Measurements from ENCODE around the gene NKX2-3.

Gene NKX2-3

GRCh38 chr10:99539120-99539519 is 6.4 kb downstream of the NKX2-3 start:
- no peak for DNase-seq (ENCODE audit: low read depth)

- no peak for DNase-seq (ENCODE audit: low read depth)
These were observed 7.1 kb downstream of the NKX2-3 start for GRCh38 chr10:99539820-99540219.

DNA sequence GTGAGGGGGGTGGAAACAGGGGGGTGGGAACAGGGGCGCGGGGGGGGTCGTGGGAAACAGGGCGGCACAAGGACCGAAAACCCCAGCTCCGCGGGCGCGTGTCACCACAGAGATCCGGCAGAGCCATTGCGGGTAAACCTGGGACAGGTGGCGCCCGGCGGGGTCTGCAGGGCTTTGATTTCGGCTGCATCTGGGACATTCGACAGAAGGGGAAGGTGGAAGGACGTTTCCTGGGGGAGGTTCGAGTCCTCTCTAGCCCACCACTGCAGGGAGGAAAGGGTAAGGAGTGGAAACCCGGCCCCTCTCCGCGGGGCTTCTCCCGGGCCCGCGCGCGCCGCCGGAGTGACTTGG is 7.5 kb downstream of the NKX2-3 start:
- no peak for DNase-seq (ENCODE audit: low read depth)

GRCh38 chr10:99540657-99541531 is 8.2 kb downstream of the NKX2-3 start:
- DNase-seq (ENCODE audit: low read depth): no peak

- DNase-seq (ENCODE audit: low read depth): no peak
These were observed 11.6 kb downstream of the NKX2-3 start for GRCh38 chr10:99544322-99544721.

GRCh38 chr10:99548041-99548530 is 15.3 kb downstream of the NKX2-3 start:
- peak; percentile 32 for DNase-seq (ENCODE audit: low read depth)

DNA sequence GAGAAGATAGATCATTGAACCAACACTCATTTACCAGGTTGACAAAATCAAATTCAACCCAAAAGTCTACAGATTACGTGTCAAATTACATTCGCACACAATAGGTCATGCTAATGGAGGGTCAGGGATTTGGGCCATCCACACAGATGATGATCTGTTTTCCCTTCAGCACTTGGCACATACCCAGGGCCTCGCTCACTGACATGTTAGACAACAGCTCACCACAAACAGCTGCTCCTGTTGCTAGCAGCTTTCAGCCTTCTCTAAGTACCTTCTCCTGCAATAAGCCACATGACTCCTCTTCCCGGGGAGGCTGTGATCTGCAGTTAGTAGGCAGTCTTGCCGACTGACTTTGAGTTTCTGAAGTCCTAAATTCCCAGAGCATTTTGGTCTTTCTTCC is 18.4 kb downstream of the NKX2-3 start:
- DNase-seq (ENCODE audit: low read depth): peak; percentile 60

DNA sequence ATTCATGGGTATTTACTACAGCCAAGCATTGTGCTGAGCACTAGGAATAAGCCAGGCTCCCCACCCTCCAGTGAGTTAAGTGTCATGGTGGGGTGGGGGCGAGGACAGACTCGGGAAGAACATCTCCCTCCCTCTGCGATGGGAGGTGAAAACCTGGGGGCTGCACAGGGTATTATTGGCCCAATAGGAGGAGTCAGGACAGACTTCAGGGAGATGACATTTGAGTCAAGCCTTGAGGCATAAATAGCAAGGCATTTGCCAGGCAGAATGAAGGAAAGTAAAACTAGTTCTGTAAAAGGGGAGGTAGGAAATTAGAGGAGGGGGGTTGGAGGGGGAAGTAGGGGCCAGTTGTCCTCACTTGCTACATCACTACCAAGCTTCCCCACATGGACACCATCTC is 18.9 kb downstream of the NKX2-3 start:
- no peak for DNase-seq (ENCODE audit: low read depth)

GRCh38 chr10:99555371-99555770 is 22.6 kb downstream of the NKX2-3 start:
- DNase-seq (ENCODE audit: low read depth): no peak

DNA sequence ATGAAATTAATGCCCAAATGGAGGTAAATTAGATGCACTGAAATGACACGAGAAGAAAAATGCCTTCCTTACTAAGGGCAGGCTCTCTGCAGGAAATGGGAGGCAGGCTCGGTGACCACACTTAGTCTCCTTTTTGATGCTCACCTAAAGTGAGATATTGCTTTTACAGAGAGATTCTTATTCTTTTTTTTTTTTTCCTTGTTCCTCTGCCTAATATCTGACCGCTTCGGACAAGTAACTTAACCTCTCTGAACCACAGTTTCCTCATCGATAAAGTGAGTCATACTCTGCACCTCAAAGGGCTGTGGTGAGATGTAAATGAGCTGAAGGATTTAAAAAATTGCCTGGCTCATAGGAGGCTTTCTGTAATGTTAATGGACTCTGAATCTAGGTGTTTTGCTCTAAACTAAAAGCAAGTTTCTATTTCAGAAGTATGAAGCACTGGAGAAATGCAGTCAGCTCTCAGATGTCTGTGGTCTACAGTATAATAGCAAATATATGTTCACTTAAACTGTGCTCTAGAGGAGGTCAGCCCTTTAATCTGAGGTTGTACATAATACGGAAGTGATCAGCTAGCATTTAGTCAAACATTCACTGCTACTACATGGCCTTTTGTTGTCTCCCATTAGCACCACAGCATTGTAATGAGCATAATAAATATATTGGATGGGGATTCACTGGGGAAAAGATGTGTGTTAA is 23.2 kb downstream of the NKX2-3 start:
- DNase-seq (ENCODE audit: low read depth): no peak

DNA sequence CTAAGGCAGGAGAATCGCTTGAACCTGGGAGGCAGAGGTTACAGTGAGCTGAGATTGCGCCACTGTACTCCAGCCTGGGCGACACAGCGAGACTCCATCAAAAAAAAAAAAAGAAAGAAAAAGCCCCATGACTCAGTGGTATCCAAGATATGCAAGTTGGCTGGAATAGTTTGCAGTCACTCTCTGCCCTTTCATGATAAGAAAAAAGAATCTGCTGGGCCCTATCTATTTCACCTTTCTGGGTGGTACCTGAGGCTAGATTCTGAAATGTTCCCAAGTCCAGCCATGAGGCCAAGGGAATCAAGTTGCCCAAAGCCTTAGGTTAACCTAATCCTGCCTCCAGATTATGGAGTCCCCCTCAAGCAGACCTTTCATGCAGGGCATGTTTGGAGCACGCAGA is 24.3 kb downstream of the NKX2-3 start:
- DNase-seq (ENCODE audit: low read depth): no peak

GRCh38 chr10:99558708-99559107 is 26.0 kb downstream of the NKX2-3 start:
- DNase-seq (ENCODE audit: low read depth): no peak

GRCh38 chr10:99560277-99561126 is 27.8 kb downstream of the NKX2-3 start:
- DNase-seq (ENCODE audit: low read depth): peak; percentile 61

GRCh38 chr10:99562631-99563030 is 29.9 kb downstream of the NKX2-3 start:
- no peak for DNase-seq (ENCODE audit: low read depth)

DNA sequence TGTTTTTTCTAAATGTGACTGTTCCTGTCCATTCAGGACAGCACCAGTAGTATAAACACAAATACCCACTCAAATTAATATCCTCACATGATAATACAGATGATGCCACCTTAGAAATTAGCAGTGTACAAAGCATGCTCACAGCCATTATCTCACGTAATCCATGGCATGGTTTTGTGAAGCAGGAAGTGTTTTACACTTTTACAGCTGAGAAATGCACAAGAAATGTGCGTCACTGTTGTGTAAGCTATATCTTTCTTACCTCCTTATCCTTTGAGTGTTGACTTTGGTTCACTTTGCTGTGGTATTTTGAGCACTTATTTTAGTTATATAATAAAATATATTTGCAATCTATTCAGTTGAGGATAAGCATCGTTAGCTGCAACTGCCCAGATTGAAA is 31.6 kb downstream of the NKX2-3 start:
- DNase-seq (ENCODE audit: low read depth): no peak

DNA sequence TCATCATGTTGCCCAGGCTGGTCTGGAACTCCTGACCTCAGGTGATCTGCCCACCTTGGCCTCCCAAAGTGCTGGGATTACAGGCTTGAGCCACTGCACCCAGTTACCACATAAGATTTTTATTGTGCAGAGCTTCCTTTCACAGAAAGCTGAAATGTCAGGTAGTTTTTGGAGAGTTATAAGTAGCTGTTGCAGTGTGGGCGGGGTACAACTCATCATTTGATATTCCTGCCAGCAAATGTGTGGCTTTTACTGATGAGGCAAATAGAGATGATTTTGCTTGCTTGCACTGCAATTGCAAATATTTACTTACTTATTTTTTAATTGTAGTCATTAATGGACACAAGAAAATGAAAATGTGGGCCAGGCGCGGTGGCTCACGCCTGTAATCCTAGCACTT is 32.4 kb downstream of the NKX2-3 start:
- DNase-seq (ENCODE audit: low read depth): no peak

DNA sequence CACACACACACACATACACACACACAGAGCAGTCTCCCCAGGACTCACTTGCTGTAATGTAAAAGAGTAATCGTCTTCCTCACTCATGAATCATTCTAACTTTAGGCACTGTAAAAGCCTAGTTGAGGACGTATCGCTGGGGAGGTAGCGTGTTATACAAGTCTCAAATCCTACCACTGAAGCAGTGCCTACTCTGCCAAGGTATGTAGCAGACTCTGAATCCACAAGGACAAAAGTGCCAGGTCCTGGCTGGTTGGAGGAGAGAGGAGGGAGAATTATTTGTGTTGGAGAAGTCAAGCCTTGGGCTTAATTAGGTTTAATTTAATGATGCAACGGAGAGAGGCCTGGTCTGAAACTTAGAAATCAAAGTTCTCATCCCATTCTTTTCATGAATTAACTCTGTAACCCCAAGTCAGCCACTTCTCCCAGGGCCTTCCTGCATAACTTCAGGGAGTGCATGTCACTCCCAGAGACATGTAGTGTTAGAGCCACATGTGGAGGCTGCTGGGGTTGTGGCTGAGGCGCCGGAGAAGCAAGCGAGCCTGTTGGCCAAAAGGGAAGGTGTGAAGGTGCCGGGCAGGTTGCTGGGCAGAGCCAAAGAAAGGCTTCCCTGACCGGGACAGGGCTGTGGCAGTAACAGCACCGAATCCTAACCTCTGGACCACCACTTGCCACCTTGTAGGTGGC is 36.7 kb downstream of the NKX2-3 start:
- no peak for DNase-seq (ENCODE audit: low read depth)

- no peak for DNase-seq (ENCODE audit: low read depth)
These were observed 37.2 kb downstream of the NKX2-3 start for GRCh38 chr10:99569961-99570360.

- DNase-seq (ENCODE audit: low read depth): no peak
These were observed 39.1 kb downstream of the NKX2-3 start for GRCh38 chr10:99571816-99572215.

DNA sequence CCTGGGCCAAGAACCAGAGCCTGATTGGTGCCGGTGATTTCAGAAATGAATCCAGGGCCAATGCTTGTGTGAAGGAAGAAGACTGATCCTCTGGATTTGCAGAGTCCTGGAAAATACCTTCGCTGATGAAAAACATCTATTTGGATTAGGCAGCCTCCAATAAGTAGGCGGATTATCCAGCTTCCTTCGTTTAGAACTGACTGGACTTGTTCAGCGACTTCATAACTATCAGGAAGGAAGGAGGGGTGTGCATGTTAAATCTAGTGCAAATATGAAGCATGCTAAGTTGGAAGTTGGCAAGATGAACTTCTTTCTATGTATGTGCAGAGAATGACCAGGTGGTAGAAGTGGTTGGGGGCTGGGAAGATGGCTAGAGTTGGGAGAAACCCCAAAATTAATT is 41.0 kb downstream of the NKX2-3 start:
- DNase-seq (ENCODE audit: low read depth): no peak

DNA sequence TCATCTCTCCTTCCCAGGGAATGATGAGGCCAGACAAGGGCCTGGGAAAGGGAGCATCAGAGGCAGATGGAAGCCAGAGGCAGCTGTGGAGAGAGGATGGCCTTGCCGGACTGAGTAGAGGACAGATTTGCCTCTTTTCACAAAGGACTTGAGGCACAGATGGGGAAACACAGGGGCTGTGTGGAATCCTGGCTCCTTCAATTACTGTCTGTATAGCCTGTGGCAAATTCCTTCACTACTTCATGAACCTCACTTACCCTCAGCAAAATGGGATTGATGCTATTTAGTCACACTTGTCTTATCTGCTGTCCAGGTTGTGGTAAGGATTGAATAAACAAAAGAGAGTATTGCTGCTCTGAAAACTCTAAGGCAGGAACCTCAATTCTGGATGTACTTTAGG is 47.2 kb downstream of the NKX2-3 start:
- peak; percentile 9 for DNase-seq (ENCODE audit: low read depth)

DNA sequence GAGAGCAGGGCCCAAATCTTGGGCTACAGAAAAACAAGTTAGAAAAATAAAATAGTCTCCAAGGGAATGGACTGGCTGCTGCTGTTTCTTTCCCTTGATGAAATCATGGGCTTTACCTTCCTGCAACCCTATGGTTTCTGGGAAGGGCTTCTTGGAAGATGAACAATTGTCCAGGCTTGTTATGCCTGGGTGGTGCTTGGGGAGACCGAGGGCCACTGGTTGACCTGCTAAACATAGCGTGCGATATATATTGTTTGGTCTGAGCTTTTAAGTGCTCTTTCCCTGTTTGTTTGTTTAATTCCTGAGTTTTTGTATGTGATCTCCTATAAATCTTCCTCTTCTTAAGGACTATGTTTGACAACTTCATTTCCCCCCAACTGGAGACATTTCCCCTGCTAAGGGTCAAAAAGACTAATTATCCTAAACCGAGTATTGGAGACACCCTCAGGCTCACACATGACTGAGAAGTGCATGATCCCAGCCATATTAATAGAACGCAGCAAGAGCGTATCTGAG is 49.6 kb downstream of the NKX2-3 start:
- DNase-seq (ENCODE audit: low read depth): no peak
